ENCODE measurements around the gene MYL10. TPM values are rescaled to one million over a fixed set of nuclear protein-coding genes. Genes with fewer than 3 reads are reported as not detected.

Gene MYL10
- total and polyA plus RNA-seq, 12 donors = not detected

DNA sequence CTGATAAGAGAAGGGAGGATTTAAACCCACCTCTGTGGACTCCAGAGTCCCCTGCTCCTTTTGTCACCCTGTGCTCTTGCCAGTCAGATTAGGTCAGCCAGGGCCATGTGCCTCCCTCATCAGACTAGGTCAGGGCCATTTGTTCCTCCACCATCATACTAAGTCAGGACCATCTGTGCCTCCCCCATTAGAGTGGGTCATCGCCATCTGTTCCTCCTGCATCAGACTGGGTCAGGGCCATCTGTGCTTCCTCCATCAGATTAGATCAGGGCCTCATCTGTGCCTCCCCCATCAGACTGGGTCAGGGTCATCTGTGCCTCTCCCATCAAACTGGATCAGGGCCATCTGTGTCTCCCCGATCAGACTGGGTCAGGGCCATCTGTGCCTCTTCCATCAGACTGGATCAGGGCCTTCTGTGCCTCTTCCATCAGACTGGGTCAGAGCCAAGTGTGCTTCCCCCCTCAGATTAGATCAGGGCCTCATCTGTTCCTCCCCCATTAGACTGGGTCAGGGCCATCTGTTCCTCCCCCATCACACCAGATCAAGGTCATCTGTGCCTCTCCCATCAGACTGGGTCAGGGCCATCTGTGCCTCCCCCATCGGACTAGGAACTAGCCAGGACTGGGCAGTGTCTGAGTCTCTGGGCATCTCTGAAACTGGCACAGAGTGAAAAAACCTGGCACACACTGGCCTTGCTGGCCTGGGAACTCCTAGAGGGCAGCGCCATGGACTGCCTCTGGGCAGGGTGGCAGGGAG is 11.5 kb downstream of the MYL10 start:
- Histone ChIP-seq H3K4me1 (replicated peaks in 1 of 2) (no peaks in the 10 kb centered on the region), H3K27me3 (peaks cover 4% of the 10 kb centered on the region), H3K4me3 (no peak overlapping the region), H3K9me3 (replicated peaks in 1 of 3) (no peaks in the 10 kb centered on the region), H3K27ac (no peak overlapping the region), H3K36me3 (replicated peaks in 1 of 2) (no peaks in the 10 kb centered on the region)
- intact Hi-C loops (cut with DNase I) = no loop called here
- DNase-seq = no peak
- no peak for TF ChIP-seq POLR2A (IDR thresholded peaks at IDR 0.05)
- TF ChIP-seq, protein P1, sequence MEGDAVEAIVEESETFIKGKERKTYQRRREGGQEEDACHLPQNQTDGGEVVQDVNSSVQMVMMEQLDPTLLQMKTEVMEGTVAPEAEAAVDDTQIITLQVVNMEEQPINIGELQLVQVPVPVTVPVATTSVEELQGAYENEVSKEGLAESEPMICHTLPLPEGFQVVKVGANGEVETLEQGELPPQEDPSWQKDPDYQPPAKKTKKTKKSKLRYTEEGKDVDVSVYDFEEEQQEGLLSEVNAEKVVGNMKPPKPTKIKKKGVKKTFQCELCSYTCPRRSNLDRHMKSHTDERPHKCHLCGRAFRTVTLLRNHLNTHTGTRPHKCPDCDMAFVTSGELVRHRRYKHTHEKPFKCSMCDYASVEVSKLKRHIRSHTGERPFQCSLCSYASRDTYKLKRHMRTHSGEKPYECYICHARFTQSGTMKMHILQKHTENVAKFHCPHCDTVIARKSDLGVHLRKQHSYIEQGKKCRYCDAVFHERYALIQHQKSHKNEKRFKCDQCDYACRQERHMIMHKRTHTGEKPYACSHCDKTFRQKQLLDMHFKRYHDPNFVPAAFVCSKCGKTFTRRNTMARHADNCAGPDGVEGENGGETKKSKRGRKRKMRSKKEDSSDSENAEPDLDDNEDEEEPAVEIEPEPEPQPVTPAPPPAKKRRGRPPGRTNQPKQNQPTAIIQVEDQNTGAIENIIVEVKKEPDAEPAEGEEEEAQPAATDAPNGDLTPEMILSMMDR (IDR thresholded peaks at IDR 0.05) = no peak
- 58 to 71% (median 68%) methylated on average over 2 to 4 of the region's 4 CpGs for WGBS, 4 donors

DNA sequence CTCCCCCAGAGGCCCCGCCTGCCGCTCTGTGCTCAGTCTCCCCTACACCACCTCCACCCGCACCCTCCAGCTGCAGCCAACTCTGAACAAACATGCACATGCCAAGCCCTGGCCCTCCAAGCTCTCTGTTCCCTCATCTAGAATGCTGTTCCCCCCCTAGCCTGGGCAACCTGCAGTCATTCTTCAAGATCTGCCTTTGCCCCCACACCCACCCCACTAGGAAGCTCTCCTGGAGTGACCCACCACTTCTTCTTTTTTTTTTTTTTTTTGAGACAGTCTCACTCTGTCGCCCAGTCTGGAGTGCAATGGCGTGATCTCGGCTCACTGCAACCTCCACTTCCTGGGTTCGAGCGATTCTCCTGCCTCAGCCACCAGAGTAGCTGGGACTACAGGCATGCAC is 13.7 kb downstream of the MYL10 start:
- Histone ChIP-seq H3K4me3 (no peak overlapping the region), H3K4me1 (replicated peaks in 1 of 2) (no peaks in the 10 kb centered on the region), H3K9me3 (replicated peaks in 1 of 3) (no peaks in the 10 kb centered on the region), H3K27me3 (peaks cover 4% of the 10 kb centered on the region), H3K27ac (no peak overlapping the region), H3K36me3 (replicated peaks in 1 of 2) (no peaks in the 10 kb centered on the region)
- TF ChIP-seq, protein P1 (IDR thresholded peaks at IDR 0.05) = no peak
- TF ChIP-seq POLR2A (IDR thresholded peaks at IDR 0.05) = no peak
- WGBS, 4 donors = 75 to 82% (median 80%) methylated on average over 6 to 8 of the region's 8 CpGs
- intact Hi-C loops (cut with DNase I) = no loop called here
- DNase-seq = no peak

- H3K9me3 ChIP-seq (replicated peaks in 1 of 3) = no peaks in the 10 kb centered on the region
- no peak for DNase-seq
- intact Hi-C loops (cut with DNase I) = no loop called here
- no peaks in the 10 kb centered on the region for H3K4me1 ChIP-seq (replicated peaks in 1 of 2)
- 64 to 73% (median 67%) methylated on average over 6 to 9 of the region's 9 CpGs for WGBS, 4 donors
- no peak overlapping the region for H3K4me3 ChIP-seq
- no peak overlapping the region for H3K27ac ChIP-seq
- peaks cover 4% of the 10 kb centered on the region for H3K27me3 ChIP-seq
- TF ChIP-seq, protein P1 (IDR thresholded peaks at IDR 0.05) = no peak
- TF ChIP-seq POLR2A (IDR thresholded peaks at IDR 0.05) = no peak
- H3K36me3 ChIP-seq (replicated peaks in 1 of 2) = no peaks in the 10 kb centered on the region
These were observed 14.2 kb downstream of the MYL10 start for GRCh38 chr7:101614939-101615302.

DNA sequence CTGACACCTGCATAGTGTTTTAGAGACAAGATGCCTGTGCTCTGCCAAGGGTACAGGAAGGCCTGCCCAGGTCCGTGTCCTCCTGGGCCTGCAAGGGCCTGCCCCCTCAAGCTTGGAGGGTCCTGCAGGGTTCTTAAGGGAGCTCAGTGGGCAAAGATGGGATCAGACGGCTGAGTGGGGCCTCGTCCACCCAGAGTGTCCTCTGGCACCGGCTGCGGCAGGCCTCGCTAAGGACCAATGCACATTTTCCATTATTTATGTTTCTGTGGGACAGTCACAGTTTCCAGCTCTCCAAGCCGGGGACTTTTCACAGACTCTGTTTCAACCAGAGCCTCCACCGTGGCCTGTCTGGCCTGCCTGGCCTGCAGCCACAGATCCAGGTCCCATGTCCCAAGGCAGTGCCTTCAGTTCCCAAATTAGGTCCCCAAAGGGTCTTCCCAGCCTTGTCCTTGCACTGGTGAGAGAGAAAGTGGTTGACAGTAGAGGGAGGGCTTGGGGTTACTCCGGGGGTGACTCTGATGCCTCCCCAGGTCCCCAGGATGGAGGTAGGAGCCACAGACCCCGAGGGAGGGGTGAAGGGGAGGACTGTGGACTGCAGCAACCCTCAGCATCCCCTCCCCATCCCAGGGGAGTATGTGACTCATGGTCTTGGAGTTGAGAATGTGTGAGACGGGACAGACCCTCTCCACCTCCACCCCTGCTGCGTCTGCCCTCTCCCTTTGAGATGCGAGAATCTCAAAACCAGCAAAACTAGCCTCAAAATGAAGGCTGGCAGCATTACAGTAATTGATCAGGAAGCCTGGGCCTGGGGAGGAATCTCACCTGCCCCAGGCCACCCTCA is 14.8 kb downstream of the MYL10 start:
- 77 to 87% (median 82%) methylated on average over 6 to 13 of the region's 13 CpGs for WGBS, 4 donors
- Histone ChIP-seq H3K36me3 (replicated peaks in 1 of 2) (no peaks in the 10 kb centered on the region), H3K9me3 (replicated peaks in 1 of 3) (no peaks in the 10 kb centered on the region), H3K27me3 (peaks cover 4% of the 10 kb centered on the region), H3K27ac (no peak overlapping the region), H3K4me3 (no peak overlapping the region), H3K4me1 (replicated peaks in 1 of 2) (no peaks in the 10 kb centered on the region)
- TF ChIP-seq, protein P1 (IDR thresholded peaks at IDR 0.05) = no peak
- no peak for TF ChIP-seq POLR2A (IDR thresholded peaks at IDR 0.05)
- DNase-seq = no peak
- intact Hi-C loops (cut with DNase I) = no loop called here
